Loucy (cell line): ENCODE results near the gene CCDC150.

ENCODE experiments used
- H2AFZ ChIP-seq: fragments of 200-600 bp; sonication (generic); 2 replicates; pipeline ENCODE4 v1.6.0; 2016; ENCODE audit warnings: antibody characterized with exemption, mild to moderate bottlenecking, low read length, moderate library complexity
- H3F3A ChIP-seq: fragments of 200-600 bp; 2 replicates; pipeline ENCODE4 v1.6.0; 2016; ENCODE audit warnings: antibody characterized with exemption, low read depth, mild to moderate bottlenecking
- H3K27me3 ChIP-seq: fragments of 200-600 bp; sonication (generic); 2 replicates; pipeline ENCODE4 v1.6.1; 2014; ENCODE audit warnings: low read length, mild to moderate bottlenecking; ENCODE audit not compliant: insufficient read depth, poor library complexity, severe bottlenecking
- H3K36me3 ChIP-seq: fragments of 200-600 bp; sonication (generic); 2 replicates; pipeline ENCODE4 v1.6.1; 2016; ENCODE audit warnings: low read length; ENCODE audit not compliant: insufficient read depth
- H3K4me1 ChIP-seq: fragments of 200-600 bp; sonication (generic); 2 replicates; pipeline ENCODE4 v1.5.1; 2014; ENCODE audit warnings: low read length, mild to moderate bottlenecking; ENCODE audit not compliant: insufficient read depth, poor library complexity, severe bottlenecking
- H3K4me2 ChIP-seq: fragments of 200-600 bp; sonication (generic); 2 replicates; pipeline ENCODE4 v1.6.0; 2014; ENCODE audit warnings: antibody characterized with exemption, low read length, low read depth, mild to moderate bottlenecking; ENCODE audit not compliant: poor library complexity, severe bottlenecking
- H3K4me3 ChIP-seq: fragments of 200-600 bp; sonication (generic); 2 replicates; pipeline ENCODE4 v1.5.1; 2014; ENCODE audit warnings: low read length, mild to moderate bottlenecking, mixed read lengths; ENCODE audit not compliant: poor library complexity, severe bottlenecking
- H3K79me2 ChIP-seq: fragments of 200-600 bp; sonication (generic); 2 replicates; pipeline ENCODE4 v1.6.1; 2014; ENCODE audit warnings: low read length; ENCODE audit not compliant: insufficient read depth
- H3K9ac ChIP-seq: fragments of 200-600 bp; sonication (generic); 2 replicates; pipeline ENCODE4 v1.6.0; 2014; ENCODE audit warnings: mild to moderate bottlenecking, low read depth, low read length, moderate library complexity; ENCODE audit not compliant: poor library complexity, severe bottlenecking
- H3K9me2 ChIP-seq: fragments of 200-600 bp; sonication (generic); replicated peaks from 2 replicates; pipeline ENCODE4 v1.6.1; 2016; ENCODE audit warnings: low read depth, low read length, mixed read lengths
- H3K9me3 ChIP-seq: fragments of 200-600 bp; sonication (generic); 2 replicates; pipeline ENCODE4 v1.6.1; 2014; ENCODE audit warnings: mild to moderate bottlenecking, antibody characterized with exemption, low read length, low read depth; ENCODE audit not compliant: insufficient read depth
- H4K20me1 ChIP-seq: fragments of 200-600 bp; sonication (generic); 2 replicates; pipeline ENCODE4 v1.6.0; 2014; ENCODE audit warnings: antibody characterized with exemption, low read length, mild to moderate bottlenecking; ENCODE audit not compliant: insufficient read depth, poor library complexity, severe bottlenecking
- CTCF ChIP-seq: fragments of 200-600 bp; sonication (generic); conservative IDR thresholded peaks from 2 replicates; pipeline ENCODE4 v1.5.1; 2014; ENCODE audit warnings: mild to moderate bottlenecking, antibody characterized with exemption, low read length
- EZH2phosphoT487 ChIP-seq: fragments of 200-600 bp; IDR thresholded peaks from 2 replicates; pipeline ENCODE4 v1.6.1; 2018; ENCODE audit warnings: antibody characterized with exemption, mild to moderate bottlenecking, moderate library complexity, borderline replicate concordance

The CCDC150 gene

DNA sequence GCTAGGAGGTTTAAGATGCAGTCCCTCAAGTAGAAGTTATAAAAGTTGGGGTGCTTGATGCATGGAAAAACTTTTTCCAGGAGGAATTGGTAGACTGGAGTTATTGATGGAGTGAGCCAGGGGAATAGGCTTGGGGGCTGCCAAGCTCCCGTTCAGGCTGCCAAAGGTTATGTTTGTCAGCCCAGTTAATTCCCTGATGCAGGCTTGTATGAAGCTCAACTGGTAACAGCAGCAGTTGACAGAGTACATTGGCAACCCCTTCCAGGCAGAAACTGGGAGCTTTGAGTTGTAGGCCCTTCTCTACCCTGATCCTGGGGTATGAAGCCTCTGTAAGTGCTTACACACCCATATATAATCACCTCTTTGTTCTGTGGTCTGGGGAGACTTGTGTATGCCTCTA is 16.2 kb downstream of the CCDC150 start:
- H3K27me3 ChIP-seq, result no peaks in the 10 kb centered on the region
- peaks cover 25% of the 10 kb centered on the region; the same call in 1 of the 2 replicates for H3K79me2 ChIP-seq

GRCh38 chr2:196657333-196657732 is 17.8 kb downstream of the CCDC150 start:
- H3K9me2 ChIP-seq, result no peaks in the 10 kb centered on the region
- no peaks in the 10 kb centered on the region for H3F3A ChIP-seq
- no peaks in the 10 kb centered on the region for H3K4me1 ChIP-seq
- no peak overlapping the region for H3K4me2 ChIP-seq
- no peak overlapping the region for H3K9ac ChIP-seq
- no peaks in the 10 kb centered on the region for H4K20me1 ChIP-seq
- no peak overlapping the region for H2AFZ ChIP-seq
- peaks cover 47% of the 10 kb centered on the region; the same call in 1 of the 2 replicates for H3K36me3 ChIP-seq
- no peak for TF ChIP-seq CTCF
- TF ChIP-seq EZH2phosphoT487, result no peak
- H3K79me2 ChIP-seq, result peaks cover 12% of the 10 kb centered on the region; the same call in 1 of the 2 replicates
- H3K27me3 ChIP-seq, result no peaks in the 10 kb centered on the region
- no peak overlapping the region for H3K4me3 ChIP-seq
- peaks cover 13% of the 10 kb centered on the region; the same call in 1 of the 2 replicates for H3K9me3 ChIP-seq

More for the DNA sequence above, 16.2 kb downstream of the CCDC150 start:
- no peaks in the 10 kb centered on the region for H4K20me1 ChIP-seq
- H2AFZ ChIP-seq, result no peak overlapping the region
- no peak overlapping the region for H3K4me3 ChIP-seq
- H3K9me3 ChIP-seq, result peaks cover 27% of the 10 kb centered on the region
- H3K4me2 ChIP-seq, result no peak overlapping the region
- H3K4me1 ChIP-seq, result no peaks in the 10 kb centered on the region
- no peaks in the 10 kb centered on the region for H3F3A ChIP-seq
- peaks cover 59% of the 10 kb centered on the region; the same call in 1 of the 2 replicates for H3K36me3 ChIP-seq
- no peak for TF ChIP-seq CTCF
- no peak for TF ChIP-seq EZH2phosphoT487
- no peak overlapping the region for H3K9ac ChIP-seq
- H3K9me2 ChIP-seq, result no peaks in the 10 kb centered on the region

DNA sequence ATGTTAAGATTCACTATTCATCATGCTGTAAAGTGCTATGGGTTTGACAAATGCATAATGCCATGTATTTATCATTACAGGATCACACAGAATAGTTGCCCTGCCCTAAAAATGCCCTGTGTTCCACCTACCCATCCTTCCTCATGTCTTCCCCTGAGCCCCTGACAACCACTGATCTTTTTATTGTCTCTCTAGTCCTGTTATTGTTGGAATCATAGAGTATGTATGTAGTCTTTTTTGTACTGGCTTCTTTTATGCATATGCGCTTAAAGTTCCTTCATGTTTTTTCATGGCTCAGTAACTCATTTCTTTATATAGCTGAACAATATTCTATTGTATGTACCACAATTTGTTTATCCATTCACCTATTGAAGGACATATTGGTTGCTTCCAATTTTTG is 20.3 kb downstream of the CCDC150 start:
- H3K79me2 ChIP-seq, result peaks cover under 1% of the 10 kb centered on the region; the same call in 1 of the 2 replicates
- no peaks in the 10 kb centered on the region for H3K9me3 ChIP-seq

More for the DNA sequence above, 20.3 kb downstream of the CCDC150 start:
- Histone ChIP-seq H3K4me1 (no peaks in the 10 kb centered on the region), H3K9me2 (no peaks in the 10 kb centered on the region), H4K20me1 (no peaks in the 10 kb centered on the region), H3F3A (no peaks in the 10 kb centered on the region), H3K9ac (no peak overlapping the region), H3K4me2 (no peak overlapping the region), H2AFZ (no peak overlapping the region), H3K27me3 (no peaks in the 10 kb centered on the region), H3K4me3 (no peak overlapping the region), H3K36me3 (peaks cover 33% of the 10 kb centered on the region; the same call in 1 of the 2 replicates)
- no peak for TF ChIP-seq CTCF
- no peak for TF ChIP-seq EZH2phosphoT487
